Tibial nerve (tissue), 4 donors: ENCODE data around the gene SYTL5. TPM values are rescaled to one million over a fixed set of nuclear protein-coding genes. Genes with fewer than 3 reads are reported as not detected.

Source experiments
- DNase-seq, 2 donors: peaks; one replicate each; pipeline ENCODE4 v3.0.0-alpha.2; 2019; ENCODE audit warnings: low spot score in 2 of 2
- H3K27ac ChIP-seq, 4 donors: fragments of 200-600 bp; sonication (generic) in 3 of 4; one replicate each; pipeline ENCODE4 v1.5.1; 2017 to 2019; ENCODE audit warnings: mild to moderate bottlenecking in 1 of 4
- H3K27me3 ChIP-seq, 2 donors: fragments of 200-600 bp; sonication (generic) in 1 of 2; one replicate each; pipeline versions ENCODE4 v1.5.1 to v1.6.0; 2017 to 2019
- H3K36me3 ChIP-seq, 3 donors: fragments of 200-600 bp; sonication (generic); one replicate each; pipeline ENCODE4 v1.5.1; 2018 to 2019
- H3K4me1 ChIP-seq, 4 donors: fragments of 200-600 bp; sonication (generic) in 3 of 4; one replicate each; pipeline ENCODE4 v1.5.1; 2017 to 2019
- H3K4me3 ChIP-seq, 4 donors: fragments of 200-600 bp; sonication (generic) in 3 of 4; one replicate each; pipeline ENCODE4 v1.5.1; 2017 to 2019; ENCODE audit warnings: mild to moderate bottlenecking in 1 of 4, moderate library complexity in 1 of 4
- H3K9me3 ChIP-seq, 4 donors: fragments of 200-600 bp; sonication (generic) in 3 of 4; one replicate each; pipeline ENCODE4 v1.5.1; 2017 to 2019
- EP300 ChIP-seq, 2 donors: sonication (generic); formaldehyde crosslinking; IDR thresholded peaks; one replicate each; pipeline ENCODE4 v1.6.1; 2017; ENCODE audit warnings: antibody characterized with exemption in 2 of 2, mild to moderate bottlenecking in 1 of 2
- POLR2A ChIP-seq, 2 donors: fragments of 450-650 bp; IDR thresholded peaks; one replicate each; pipeline ENCODE4 v1.6.1; 2017; ENCODE audit warnings: antibody characterized with exemption in 2 of 2, mild to moderate bottlenecking in 2 of 2, moderate library complexity in 2 of 2
- WGBS, 2 donors: methylation state at CpG; one replicate each; pipeline ENCODE4 v1.1.5; 2018; 5-methylcytosine and 5-hydroxymethylcytosine counted together
- total RNA-seq, 4 donors: library from RNA; depleted of rRNA; stranded (reverse); fragments of >200 nt; gene quantifications; one replicate each; pipeline ENCODE4 v1.1.0, GENCODE V29; 2016
- TF ChIP-seq, protein P1 (sequence below), 5 experiments: fragments of 200-600 bp in 3 of 5; fragments of 450-650 bp in 2 of 5; sonication (generic) in 3 of 5; IDR thresholded peaks; one replicate each; pipeline ENCODE4 v1.5.1; 2016 to 2019; ENCODE audit warnings: antibody characterized with exemption in 5 of 5, mild to moderate bottlenecking in 3 of 5, moderate library complexity in 2 of 5

The SYTL5 gene
- total RNA-seq, result under 1 TPM; 0.21 to 0.78 (median 0.37) TPM

DNA sequence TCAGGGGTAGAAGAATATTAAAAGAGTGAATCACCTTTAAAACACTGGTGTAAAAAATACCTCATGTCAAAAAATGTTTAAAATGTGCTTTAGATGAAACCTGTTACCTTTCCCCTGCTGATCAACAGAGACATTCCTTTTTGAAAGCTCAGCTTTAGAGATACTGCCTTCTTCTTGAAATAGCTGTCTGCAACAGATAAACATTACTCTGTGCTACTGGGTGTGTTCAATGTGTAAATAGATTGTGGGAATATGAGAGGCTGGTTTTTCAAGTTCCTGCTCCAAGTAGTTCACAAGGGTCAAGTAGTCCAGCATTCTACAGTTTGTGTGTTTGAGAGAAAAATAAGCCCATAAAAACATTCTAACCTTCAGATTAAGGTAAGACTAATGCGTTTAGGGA, at the start of gene SYTL5:
SYTL5 (plus strand) TSS at position 263 of the 400 bp plus-strand sequence. CDS start 27,337 bp downstream, outside the sequence.
- H3K27me3 ChIP-seq, result no peaks in the 10 kb centered on the region
- TF ChIP-seq EP300 (IDR thresholded peaks at IDR 0.05) (no peak), POLR2A (IDR thresholded peaks at IDR 0.05) (no peak)
- TF ChIP-seq, protein P1, sequence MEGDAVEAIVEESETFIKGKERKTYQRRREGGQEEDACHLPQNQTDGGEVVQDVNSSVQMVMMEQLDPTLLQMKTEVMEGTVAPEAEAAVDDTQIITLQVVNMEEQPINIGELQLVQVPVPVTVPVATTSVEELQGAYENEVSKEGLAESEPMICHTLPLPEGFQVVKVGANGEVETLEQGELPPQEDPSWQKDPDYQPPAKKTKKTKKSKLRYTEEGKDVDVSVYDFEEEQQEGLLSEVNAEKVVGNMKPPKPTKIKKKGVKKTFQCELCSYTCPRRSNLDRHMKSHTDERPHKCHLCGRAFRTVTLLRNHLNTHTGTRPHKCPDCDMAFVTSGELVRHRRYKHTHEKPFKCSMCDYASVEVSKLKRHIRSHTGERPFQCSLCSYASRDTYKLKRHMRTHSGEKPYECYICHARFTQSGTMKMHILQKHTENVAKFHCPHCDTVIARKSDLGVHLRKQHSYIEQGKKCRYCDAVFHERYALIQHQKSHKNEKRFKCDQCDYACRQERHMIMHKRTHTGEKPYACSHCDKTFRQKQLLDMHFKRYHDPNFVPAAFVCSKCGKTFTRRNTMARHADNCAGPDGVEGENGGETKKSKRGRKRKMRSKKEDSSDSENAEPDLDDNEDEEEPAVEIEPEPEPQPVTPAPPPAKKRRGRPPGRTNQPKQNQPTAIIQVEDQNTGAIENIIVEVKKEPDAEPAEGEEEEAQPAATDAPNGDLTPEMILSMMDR (IDR thresholded peaks at IDR 0.05), result no peak
- no peaks in the 10 kb centered on the region for H3K4me1 ChIP-seq
- H3K36me3 ChIP-seq, result no peaks in the 10 kb centered on the region
- no peak within 1 kb of the TSS for H3K27ac ChIP-seq
- DNase-seq, result no peak
- no peak within 1 kb of the TSS for H3K4me3 ChIP-seq
- H3K9me3 ChIP-seq, result no peaks in the 10 kb centered on the region
- WGBS, 2 donors, result 39 to 52% methylated on average over 1 of the region's 1 CpG

GRCh38 chrX:37958525-37959211, 47.7 kb upstream of the SYTL5 start:
- TF ChIP-seq POLR2A (IDR thresholded peaks at IDR 0.05) (no peak), EP300 (IDR thresholded peaks at IDR 0.05) (no peak)
- TF ChIP-seq, protein P1 (IDR thresholded peaks at IDR 0.05), result no peak
- DNase-seq, result no peak
- 61 to 64% methylated on average over 6 to 7 of the region's 7 CpGs for WGBS, 2 donors
- Histone ChIP-seq H3K4me3 (no peak overlapping the region), H3K27ac (no peak overlapping the region), H3K4me1 (no peaks in the 10 kb centered on the region), H3K27me3 (no peaks in the 10 kb centered on the region), H3K9me3 (no peaks in the 10 kb centered on the region), H3K36me3 (no peaks in the 10 kb centered on the region)

DNA sequence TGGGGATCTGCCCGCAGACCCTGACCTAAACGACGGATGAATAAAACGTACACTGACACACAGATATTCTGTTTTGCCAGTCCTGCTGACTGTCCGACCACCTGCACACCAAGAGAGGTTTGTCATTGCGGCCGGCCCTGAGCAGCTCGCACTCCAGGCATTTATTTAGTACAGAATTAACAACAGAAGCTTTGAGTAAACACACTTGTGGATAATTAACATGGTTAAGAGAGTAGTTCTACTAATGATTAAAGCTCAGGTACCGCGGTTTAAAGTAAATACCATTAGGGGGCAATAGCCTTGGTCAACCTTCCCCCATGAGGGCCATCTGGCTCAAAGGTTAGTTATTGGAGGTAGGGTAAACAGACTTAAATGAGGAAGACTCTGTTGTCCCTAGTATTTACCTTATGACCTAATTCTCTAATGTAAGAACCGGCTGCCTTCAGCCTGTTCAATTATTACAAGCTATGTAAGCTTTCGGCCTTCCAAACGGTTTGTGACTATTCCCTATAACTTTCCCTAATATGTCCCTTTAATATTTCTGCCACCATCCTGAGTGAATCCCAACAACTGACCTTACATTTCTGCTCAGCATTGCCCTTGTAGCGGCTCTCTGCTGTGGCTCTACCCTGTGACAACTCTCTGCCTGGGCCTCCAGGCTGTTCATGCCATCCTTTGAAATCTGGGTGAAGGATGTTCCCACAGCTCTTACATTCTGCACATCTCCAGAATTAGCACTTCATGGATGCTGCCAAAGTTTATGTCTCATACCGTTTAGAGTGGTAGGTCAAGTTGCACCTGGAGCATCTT, 46.9 kb upstream of the SYTL5 start:
- Histone ChIP-seq H3K4me1 (no peaks in the 10 kb centered on the region), H3K9me3 (no peaks in the 10 kb centered on the region), H3K27me3 (no peaks in the 10 kb centered on the region), H3K27ac (no peak overlapping the region), H3K36me3 (no peaks in the 10 kb centered on the region), H3K4me3 (no peak overlapping the region)
- WGBS, 2 donors, result 65 to 68% methylated on average over 15 of the region's 15 CpGs
- DNase-seq, result no peak
- TF ChIP-seq EP300 (IDR thresholded peaks at IDR 0.05) (no peak), POLR2A (IDR thresholded peaks at IDR 0.05) (no peak)
- TF ChIP-seq, protein P1 (IDR thresholded peaks at IDR 0.05), result no peak

GRCh38 chrX:37961118-37961517, 45.2 kb upstream of the SYTL5 start:
- H3K4me3 ChIP-seq, result no peak overlapping the region
- TF ChIP-seq POLR2A (IDR thresholded peaks at IDR 0.05) (no peak), EP300 (IDR thresholded peaks at IDR 0.05) (no peak)
- TF ChIP-seq, protein P1 (IDR thresholded peaks at IDR 0.05), result no peak
- no peaks in the 10 kb centered on the region for H3K27me3 ChIP-seq
- DNase-seq, result no peak
- H3K9me3 ChIP-seq, result no peaks in the 10 kb centered on the region
- no peaks in the 10 kb centered on the region for H3K36me3 ChIP-seq
- no peak overlapping the region for H3K27ac ChIP-seq
- H3K4me1 ChIP-seq, result no peaks in the 10 kb centered on the region
- WGBS, 2 donors, result 86 to 89% methylated on average over 1 of the region's 1 CpG

DNA sequence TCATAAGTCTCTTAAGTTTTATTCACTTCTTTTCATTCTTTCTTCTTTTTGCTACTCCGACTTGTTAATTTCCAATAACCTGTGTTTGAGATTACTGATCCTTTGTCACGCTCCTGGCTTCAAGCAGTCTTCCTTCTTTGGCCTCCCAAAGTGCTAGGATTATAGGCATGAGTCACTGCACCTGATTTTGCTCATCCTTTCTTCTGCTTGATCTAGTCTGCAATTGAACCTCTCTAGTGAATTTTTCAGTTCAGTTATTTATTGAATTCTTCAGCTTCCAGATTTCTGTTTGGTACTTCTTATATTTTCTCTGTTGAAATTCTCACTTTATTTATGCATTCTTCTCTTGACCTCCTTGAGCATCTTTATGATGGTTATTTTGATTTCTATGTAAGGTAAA, 38.6 kb upstream of the SYTL5 start:
- Histone ChIP-seq H3K9me3 (no peaks in the 10 kb centered on the region), H3K36me3 (no peaks in the 10 kb centered on the region), H3K4me3 (no peak overlapping the region), H3K27ac (no peak overlapping the region), H3K27me3 (peaks cover 0 to 7% of the 10 kb centered on the region in 2 donors), H3K4me1 (no peaks in the 10 kb centered on the region)
- DNase-seq, result no peak
- 77 to 97% methylated on average over 2 of the region's 2 CpGs for WGBS, 2 donors
- TF ChIP-seq POLR2A (IDR thresholded peaks at IDR 0.05) (no peak), EP300 (IDR thresholded peaks at IDR 0.05) (no peak)
- TF ChIP-seq, protein P1 (IDR thresholded peaks at IDR 0.05), result no peak
